Measurements from ENCODE around the gene OR5M11.
"Not testable (repeated sequence)": the region's sequence is repeated elsewhere in the genome, so short reads cannot be mapped to it uniquely, and the experiment has no call there.

The OR5M11 gene

GRCh38 chr11:56543157-56543556 lies at the start of gene OR5M11:
Gene OR5M11 (minus strand): TSS chr11:56543257. CDS start chr11:56543257, 0 bp downstream.
- no peak within 1 kb of the TSS for H3K4me3 ChIP-seq (ENCODE audit: low read depth, low read length)

- not testable (repeated sequence) for H3K4me3 ChIP-seq (ENCODE audit: low read depth, low read length)
Observed at GRCh38 chr11:56592088-56592717, 49.1 kb upstream of the OR5M11 start.

- H3K4me3 ChIP-seq (ENCODE audit: low read depth, low read length) = no peak within 1 kb of the TSS
Observed at GRCh38 chr11:56577621-56578020, 34.6 kb upstream of the OR5M11 start, which contains the start of gene OR5M10. Gene OR5M10 (minus strand): TSS chr11:56577721. CDS start chr11:56577721, 0 bp downstream.

GRCh38 chr11:56558574-56558973 lies 15.5 kb upstream of the OR5M11 start:
- no peak overlapping the region for H3K4me3 ChIP-seq (ENCODE audit: low read depth, low read length)

DNA sequence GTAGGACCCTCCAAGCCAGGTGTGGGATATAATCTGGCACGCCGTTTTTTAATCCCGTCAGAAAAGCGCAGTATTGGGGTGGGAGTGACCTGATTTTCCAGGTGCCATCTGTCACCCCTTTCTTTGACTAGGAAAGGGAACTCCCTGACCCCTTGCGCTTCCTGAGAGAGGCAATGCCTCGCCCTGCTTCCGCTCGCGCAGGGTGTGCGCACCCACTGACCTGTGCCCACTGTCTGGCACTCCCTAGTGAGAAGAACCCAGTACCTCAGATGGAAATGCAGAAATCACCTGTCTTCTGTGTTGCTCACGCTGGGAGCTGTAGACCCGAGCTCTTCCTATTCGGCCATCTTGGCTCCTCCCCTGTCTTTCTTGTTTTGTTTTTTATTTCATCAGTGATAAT lies 11.6 kb upstream of the OR5M11 start:
- H3K4me3 ChIP-seq (ENCODE audit: low read depth, low read length) = not testable (repeated sequence)

DNA sequence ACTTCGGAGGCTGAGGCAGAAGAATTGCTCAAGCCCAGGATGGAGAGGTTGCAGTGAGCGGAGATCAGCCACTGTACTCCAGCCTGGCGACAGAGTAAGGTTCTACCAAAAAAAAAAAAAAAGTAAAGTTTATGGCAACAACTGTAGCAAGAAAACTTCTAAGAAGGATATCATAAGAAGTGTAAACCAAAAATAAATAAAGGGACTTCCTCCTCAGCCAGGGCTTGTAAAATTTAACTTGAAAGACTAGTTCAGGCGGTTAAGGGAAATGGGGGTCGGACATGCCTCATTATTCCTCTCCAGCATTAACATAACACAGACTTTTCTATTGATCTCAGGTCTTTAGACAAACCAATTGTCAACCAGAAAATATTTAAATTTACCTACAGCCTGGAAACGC lies 2.5 kb upstream of the OR5M11 start:
- H3K4me3 ChIP-seq (ENCODE audit: low read depth, low read length) = no peak overlapping the region

DNA sequence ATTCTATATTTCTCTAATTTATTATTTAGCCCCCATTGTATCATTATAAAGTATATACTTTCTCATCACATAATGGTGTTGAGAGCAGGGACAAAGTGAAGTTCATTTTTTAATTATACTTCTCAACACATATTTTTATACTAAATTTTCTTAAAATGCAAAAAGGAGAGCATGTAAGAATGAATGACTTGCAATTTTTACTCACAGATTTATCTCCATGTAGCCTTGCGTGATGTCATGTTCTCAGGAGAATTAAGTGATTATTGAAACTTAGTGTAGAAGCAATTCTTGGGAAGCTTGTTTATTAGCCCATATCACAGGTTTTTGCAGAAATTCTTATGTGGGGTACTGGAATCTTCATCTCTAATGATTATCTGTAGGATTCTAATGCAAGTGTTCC lies 682 bp upstream of the OR5M11 start:
- H3K4me3 ChIP-seq (ENCODE audit: low read depth, low read length) = no peak overlapping the region

GRCh38 chr11:56533054-56533740 lies 9.9 kb downstream of the OR5M11 start:
- H3K4me3 ChIP-seq (ENCODE audit: low read depth, low read length) = no peak overlapping the region

DNA sequence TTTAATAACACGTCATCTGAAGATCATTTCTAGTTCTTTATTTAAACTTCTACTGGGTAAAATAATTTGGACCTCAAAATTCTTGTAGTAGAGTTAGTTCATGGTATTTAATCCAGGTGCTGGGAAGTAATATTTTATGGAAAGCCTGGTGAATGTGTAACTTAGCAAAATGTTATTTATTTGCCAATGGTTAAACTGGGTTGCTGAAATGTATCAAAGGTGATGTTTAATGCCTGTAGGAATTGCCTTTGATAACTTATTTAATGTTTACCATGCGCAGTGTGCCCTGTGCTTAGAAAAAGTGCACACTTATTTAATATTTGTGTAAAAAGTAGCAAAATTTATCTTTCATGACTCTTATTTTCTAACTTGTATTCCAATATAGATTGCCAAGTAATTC lies 11.2 kb downstream of the OR5M11 start:
- no peak overlapping the region for H3K4me3 ChIP-seq (ENCODE audit: low read depth, low read length)

GRCh38 chr11:56522008-56522407 lies 21.0 kb downstream of the OR5M11 start:
- no peak overlapping the region for H3K4me3 ChIP-seq (ENCODE audit: low read depth, low read length)

GRCh38 chr11:56513280-56513679 lies 29.8 kb downstream of the OR5M11 start:
- H3K4me3 ChIP-seq (ENCODE audit: low read depth, low read length) = no peak overlapping the region

DNA sequence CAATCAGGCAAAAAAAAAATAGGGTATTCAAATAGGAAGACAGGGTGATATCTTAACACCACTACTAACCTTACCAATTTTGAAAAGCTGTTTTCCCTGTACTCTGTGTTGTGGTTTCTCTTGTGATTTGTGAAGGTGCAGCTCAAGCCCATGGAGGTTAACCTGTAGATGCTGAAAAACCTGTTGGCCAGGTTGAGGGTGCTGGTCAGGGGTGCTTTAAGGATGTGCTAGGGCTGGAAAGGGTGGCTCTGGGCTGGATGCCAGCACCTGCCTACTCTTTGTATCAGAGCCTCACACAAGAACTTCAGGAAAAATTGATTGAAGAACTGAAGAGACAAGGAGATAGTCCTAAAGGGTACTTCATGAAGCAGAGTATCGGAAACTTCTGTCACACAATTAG lies 33.6 kb downstream of the OR5M11 start:
- H3K4me3 ChIP-seq (ENCODE audit: low read depth, low read length) = no peak overlapping the region

GRCh38 chr11:56497010-56497409 lies 46.0 kb downstream of the OR5M11 start:
- no peak overlapping the region for H3K4me3 ChIP-seq (ENCODE audit: low read depth, low read length)

- no peak overlapping the region for H3K4me3 ChIP-seq (ENCODE audit: low read depth, low read length)
Observed at GRCh38 chr11:56495117-56495516, 47.9 kb downstream of the OR5M11 start.

All from iPS-11a (cell line).